PFSK-1 (cell line): ENCODE data around the gene ENPEP. TPM values are rescaled to one million over a fixed set of nuclear protein-coding genes. Genes with fewer than 3 reads are reported as not detected.
A peak's percentile ranks its signal among the peaks of the same experiment; 100 is the strongest.

Source experiments
- FOXP2 ChIP-seq: optimal IDR thresholded peaks from 2 replicates; pipeline ENCODE3; 2011; ENCODE audit warnings: borderline replicate concordance, control low read depth, inconsistent platforms; ENCODE audit not compliant: insufficient read depth; ENCODE audit errors: extremely low read length, extremely low read depth
- POLR2AphosphoS5 ChIP-seq: IDR thresholded peaks from 2 replicates; pipeline ENCODE4 v1.6.1; 2012; ENCODE audit warnings: low read depth, mild to moderate bottlenecking, control low read depth, low read length, moderate library complexity
- SIN3A ChIP-seq: IDR thresholded peaks from 2 replicates; pipeline ENCODE4 v1.6.1; 2012; ENCODE audit warnings: mild to moderate bottlenecking, low read length, moderate library complexity, borderline replicate concordance; ENCODE audit not compliant: insufficient read depth
- TAF1 ChIP-seq: IDR thresholded peaks from 2 replicates; pipeline ENCODE4 v1.6.1; 2012; ENCODE audit warnings: low read length, control low read depth, borderline replicate concordance; ENCODE audit not compliant: insufficient read depth
- polyA plus RNA-seq: library from polyadenylated mRNA; unstranded; fragments of >200 nt; gene quantifications from one replicate; pipeline ENCODE4 v1.2.1, GENCODE V29; 2012; ENCODE audit warnings: low read depth, missing spikeins; ENCODE audit not compliant: insufficient read length
- TF ChIP-seq, protein P1 (sequence below), 2 experiments: IDR thresholded peaks; 2 replicates each; pipeline versions ENCODE4 v1.6.1 to v1.8.0; 2011 to 2012; ENCODE audit warnings: low read depth in 2 of 2, low read length in 2 of 2, control low read depth in 1 of 2, inconsistent platforms in 1 of 2, mild to moderate bottlenecking in 1 of 2, moderate library complexity in 1 of 2; ENCODE audit not compliant: insufficient read depth in 1 of 2

ENPEP gene, protein sequence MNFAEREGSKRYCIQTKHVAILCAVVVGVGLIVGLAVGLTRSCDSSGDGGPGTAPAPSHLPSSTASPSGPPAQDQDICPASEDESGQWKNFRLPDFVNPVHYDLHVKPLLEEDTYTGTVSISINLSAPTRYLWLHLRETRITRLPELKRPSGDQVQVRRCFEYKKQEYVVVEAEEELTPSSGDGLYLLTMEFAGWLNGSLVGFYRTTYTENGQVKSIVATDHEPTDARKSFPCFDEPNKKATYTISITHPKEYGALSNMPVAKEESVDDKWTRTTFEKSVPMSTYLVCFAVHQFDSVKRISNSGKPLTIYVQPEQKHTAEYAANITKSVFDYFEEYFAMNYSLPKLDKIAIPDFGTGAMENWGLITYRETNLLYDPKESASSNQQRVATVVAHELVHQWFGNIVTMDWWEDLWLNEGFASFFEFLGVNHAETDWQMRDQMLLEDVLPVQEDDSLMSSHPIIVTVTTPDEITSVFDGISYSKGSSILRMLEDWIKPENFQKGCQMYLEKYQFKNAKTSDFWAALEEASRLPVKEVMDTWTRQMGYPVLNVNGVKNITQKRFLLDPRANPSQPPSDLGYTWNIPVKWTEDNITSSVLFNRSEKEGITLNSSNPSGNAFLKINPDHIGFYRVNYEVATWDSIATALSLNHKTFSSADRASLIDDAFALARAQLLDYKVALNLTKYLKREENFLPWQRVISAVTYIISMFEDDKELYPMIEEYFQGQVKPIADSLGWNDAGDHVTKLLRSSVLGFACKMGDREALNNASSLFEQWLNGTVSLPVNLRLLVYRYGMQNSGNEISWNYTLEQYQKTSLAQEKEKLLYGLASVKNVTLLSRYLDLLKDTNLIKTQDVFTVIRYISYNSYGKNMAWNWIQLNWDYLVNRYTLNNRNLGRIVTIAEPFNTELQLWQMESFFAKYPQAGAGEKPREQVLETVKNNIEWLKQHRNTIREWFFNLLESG
- 15.1 TPM for polyA plus RNA-seq

DNA sequence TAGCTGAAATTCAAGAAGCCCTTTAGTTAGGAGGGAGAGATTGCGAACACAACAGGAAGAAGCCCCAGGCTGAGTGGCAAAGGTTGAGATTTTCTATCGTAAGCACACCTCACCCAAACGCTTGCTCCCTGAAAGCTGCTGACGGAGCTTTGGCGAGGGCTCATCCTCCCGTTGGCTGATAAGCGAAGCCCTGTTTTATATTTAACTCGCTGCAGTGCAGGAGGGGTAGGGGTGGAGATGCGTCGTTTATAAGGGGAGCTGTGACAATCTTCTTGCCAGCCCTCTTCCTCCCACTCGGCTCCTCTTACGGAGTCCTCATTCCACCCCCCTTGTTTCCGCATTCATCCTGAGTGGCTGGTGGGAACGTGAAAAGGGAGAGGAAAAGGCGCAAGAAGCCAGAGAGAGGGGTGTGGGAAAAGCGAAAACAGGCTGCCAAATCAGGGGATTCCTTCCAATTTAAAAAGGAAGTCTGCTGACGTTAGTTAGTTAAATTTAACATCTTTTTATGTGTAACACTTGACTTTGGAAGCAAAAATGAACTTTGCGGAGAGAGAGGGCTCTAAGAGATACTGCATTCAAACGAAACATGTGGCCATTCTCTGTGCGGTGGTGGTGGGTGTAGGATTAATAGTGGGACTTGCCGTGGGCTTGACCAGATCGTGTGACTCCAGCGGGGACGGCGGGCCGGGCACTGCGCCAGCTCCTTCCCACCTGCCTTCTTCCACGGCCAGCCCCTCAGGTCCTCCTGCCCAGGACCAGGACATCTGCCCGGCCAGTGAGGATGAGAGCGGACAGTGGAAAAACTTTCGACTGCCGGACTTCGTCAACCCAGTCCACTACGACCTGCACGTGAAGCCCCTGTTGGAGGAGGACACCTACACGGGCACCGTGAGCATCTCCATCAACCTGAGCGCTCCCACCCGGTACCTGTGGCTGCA, at the start of gene ENPEP:
ENPEP (plus strand) TSS at position 275 of the 938 bp plus-strand sequence; CDS start at position 535, 260 bp downstream.
- TF ChIP-seq SIN3A (0 out of 2 replicates have a peak, but pooled peaks have one; percentile 22), POLR2AphosphoS5 (no peak), FOXP2 (no peak), TAF1 (no peak)
- TF ChIP-seq, protein P1, sequence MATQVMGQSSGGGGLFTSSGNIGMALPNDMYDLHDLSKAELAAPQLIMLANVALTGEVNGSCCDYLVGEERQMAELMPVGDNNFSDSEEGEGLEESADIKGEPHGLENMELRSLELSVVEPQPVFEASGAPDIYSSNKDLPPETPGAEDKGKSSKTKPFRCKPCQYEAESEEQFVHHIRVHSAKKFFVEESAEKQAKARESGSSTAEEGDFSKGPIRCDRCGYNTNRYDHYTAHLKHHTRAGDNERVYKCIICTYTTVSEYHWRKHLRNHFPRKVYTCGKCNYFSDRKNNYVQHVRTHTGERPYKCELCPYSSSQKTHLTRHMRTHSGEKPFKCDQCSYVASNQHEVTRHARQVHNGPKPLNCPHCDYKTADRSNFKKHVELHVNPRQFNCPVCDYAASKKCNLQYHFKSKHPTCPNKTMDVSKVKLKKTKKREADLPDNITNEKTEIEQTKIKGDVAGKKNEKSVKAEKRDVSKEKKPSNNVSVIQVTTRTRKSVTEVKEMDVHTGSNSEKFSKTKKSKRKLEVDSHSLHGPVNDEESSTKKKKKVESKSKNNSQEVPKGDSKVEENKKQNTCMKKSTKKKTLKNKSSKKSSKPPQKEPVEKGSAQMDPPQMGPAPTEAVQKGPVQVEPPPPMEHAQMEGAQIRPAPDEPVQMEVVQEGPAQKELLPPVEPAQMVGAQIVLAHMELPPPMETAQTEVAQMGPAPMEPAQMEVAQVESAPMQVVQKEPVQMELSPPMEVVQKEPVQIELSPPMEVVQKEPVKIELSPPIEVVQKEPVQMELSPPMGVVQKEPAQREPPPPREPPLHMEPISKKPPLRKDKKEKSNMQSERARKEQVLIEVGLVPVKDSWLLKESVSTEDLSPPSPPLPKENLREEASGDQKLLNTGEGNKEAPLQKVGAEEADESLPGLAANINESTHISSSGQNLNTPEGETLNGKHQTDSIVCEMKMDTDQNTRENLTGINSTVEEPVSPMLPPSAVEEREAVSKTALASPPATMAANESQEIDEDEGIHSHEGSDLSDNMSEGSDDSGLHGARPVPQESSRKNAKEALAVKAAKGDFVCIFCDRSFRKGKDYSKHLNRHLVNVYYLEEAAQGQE (IDR thresholded peaks at IDR 0.05; ENCODE audit: insufficient read depth in 1 of 2, low read depth in 2 of 2, low read length in 2 of 2): no peak

DNA sequence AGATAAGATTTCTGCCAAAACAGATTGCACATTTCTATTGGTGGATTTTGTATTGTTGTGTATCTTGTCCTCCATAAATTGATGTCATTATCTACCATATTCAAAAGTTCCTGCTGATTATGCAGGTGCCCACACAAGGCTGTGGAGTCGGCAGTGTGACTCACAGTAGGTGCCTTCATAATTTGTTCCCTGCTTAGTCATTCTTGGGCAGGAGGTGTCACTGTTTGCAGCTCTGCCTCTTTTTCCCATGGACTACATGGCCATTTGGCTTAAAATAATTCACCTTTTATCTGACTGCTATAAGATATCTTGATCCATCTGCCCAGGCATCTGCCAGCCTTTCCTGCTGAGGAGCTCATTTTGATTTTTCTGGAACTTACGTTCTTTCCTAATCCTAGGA, 33.6 kb upstream of the ENPEP start:
- no peak for TF ChIP-seq POLR2AphosphoS5
- no peak for TF ChIP-seq TAF1
- TF ChIP-seq, protein P1 (IDR thresholded peaks at IDR 0.05; ENCODE audit: insufficient read depth in 1 of 2, low read depth in 2 of 2, low read length in 2 of 2): no peak
- TF ChIP-seq SIN3A: no peak
- TF ChIP-seq FOXP2: no peak

DNA sequence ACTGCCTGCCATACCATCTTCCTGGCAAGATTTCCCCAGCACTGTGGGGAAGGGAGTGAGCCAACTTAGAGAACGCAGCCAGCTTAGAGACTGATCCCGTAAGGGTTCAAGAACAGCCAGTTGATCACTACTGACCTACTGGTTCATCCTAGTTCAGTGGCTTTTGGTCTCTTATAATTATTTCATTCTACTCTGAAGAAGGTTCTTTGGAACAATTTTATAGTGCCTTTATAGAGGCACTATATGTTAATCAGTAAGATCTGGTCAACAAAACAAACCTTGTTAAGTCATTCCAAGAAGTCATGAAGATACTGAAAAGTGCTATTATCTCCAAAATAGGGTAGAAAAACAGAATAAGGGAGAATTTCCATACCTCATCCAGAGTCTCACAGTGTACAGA, 33.2 kb upstream of the ENPEP start:
- TF ChIP-seq POLR2AphosphoS5 (no peak), SIN3A (no peak), FOXP2 (no peak), TAF1 (no peak)
- TF ChIP-seq, protein P1 (IDR thresholded peaks at IDR 0.05; ENCODE audit: insufficient read depth in 1 of 2, low read depth in 2 of 2, low read length in 2 of 2): no peak

DNA sequence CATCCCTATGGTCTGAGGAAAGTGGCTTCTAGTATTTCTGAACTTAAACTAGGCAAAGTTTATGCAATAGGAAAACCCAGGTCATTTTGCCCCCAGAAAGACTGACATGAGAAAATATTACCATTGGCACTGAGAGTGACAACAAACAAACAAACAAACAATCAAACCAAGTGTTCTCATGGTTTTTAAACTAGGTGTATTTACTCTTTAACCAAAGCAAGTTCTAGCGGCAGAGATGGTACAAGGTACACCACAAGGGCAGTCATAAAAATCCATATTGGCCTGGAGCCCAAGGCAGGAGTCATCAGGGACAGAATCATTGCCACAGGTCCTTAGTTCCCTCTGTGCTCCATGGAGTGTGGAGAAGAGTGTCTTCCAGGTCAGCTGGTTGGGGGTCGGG, 26.0 kb upstream of the ENPEP start:
- TF ChIP-seq SIN3A (no peak), POLR2AphosphoS5 (no peak), TAF1 (no peak), FOXP2 (no peak)
- TF ChIP-seq, protein P1 (IDR thresholded peaks at IDR 0.05; ENCODE audit: insufficient read depth in 1 of 2, low read depth in 2 of 2, low read length in 2 of 2): no peak
